Measurements from ENCODE around the gene METTL21C. TPM values are rescaled to one million over a fixed set of nuclear protein-coding genes. Genes with fewer than 3 reads are reported as not detected.

Gene METTL21C
- total RNA-seq, 1 donor from 2014 or later = not detected

- peaks cover 19% of the 10 kb centered on the region for H3K27me3 Mint-ChIP-seq (ENCODE audit: unreplicated experiment)
- no peaks in the 10 kb centered on the region for H3K9me3 Mint-ChIP-seq (ENCODE audit: unreplicated experiment)
- peaks cover 12% of the 10 kb centered on the region for H3K4me1 Mint-ChIP-seq (ENCODE audit: unreplicated experiment)
- no peak overlapping the region for H3K27ac Mint-ChIP-seq (ENCODE audit: unreplicated experiment)
- H3K4me3 Mint-ChIP-seq (ENCODE audit: unreplicated experiment) = no peak overlapping the region
- H3K36me3 Mint-ChIP-seq (ENCODE audit: unreplicated experiment) = peaks cover 5% of the 10 kb centered on the region
- no peak for TF ChIP-seq CTCF (IDR thresholded peaks at IDR 0.05)
- DNase-seq (ENCODE audit: extremely low spot score, unreplicated experiment) = no peak
These were observed 1.1 kb downstream of the METTL21C start for GRCh38 chr13:102693776-102694175.

- no peak for TF ChIP-seq CTCF (IDR thresholded peaks at IDR 0.05)
- peaks cover 13% of the 10 kb centered on the region for H3K4me1 Mint-ChIP-seq (ENCODE audit: unreplicated experiment)
- peaks cover 5% of the 10 kb centered on the region for H3K36me3 Mint-ChIP-seq (ENCODE audit: unreplicated experiment)
- H3K27me3 Mint-ChIP-seq (ENCODE audit: unreplicated experiment) = peaks cover 19% of the 10 kb centered on the region
- H3K27ac Mint-ChIP-seq (ENCODE audit: unreplicated experiment) = no peak overlapping the region
- H3K4me3 Mint-ChIP-seq (ENCODE audit: unreplicated experiment) = no peak overlapping the region
- no peak for DNase-seq (ENCODE audit: extremely low spot score, unreplicated experiment)
- H3K9me3 Mint-ChIP-seq (ENCODE audit: unreplicated experiment) = no peaks in the 10 kb centered on the region
These were observed 1.6 kb downstream of the METTL21C start for GRCh38 chr13:102693250-102693649.

- peaks cover 15% of the 10 kb centered on the region for H3K4me1 Mint-ChIP-seq (ENCODE audit: unreplicated experiment)
- no peak for DNase-seq (ENCODE audit: extremely low spot score, unreplicated experiment)
- no peak for TF ChIP-seq CTCF (IDR thresholded peaks at IDR 0.05)
- peaks cover 19% of the 10 kb centered on the region for H3K27me3 Mint-ChIP-seq (ENCODE audit: unreplicated experiment)
- no peak overlapping the region for H3K27ac Mint-ChIP-seq (ENCODE audit: unreplicated experiment)
- peaks cover 5% of the 10 kb centered on the region for H3K36me3 Mint-ChIP-seq (ENCODE audit: unreplicated experiment)
- no peaks in the 10 kb centered on the region for H3K9me3 Mint-ChIP-seq (ENCODE audit: unreplicated experiment)
- no peak overlapping the region for H3K4me3 Mint-ChIP-seq (ENCODE audit: unreplicated experiment)
These were observed 2.4 kb downstream of the METTL21C start for GRCh38 chr13:102692491-102692826.

- Mint-ChIP-seq H3K9me3 (ENCODE audit: unreplicated experiment) (no peaks in the 10 kb centered on the region), H3K4me3 (ENCODE audit: unreplicated experiment) (no peak overlapping the region), H3K4me1 (ENCODE audit: unreplicated experiment) (peaks cover 18% of the 10 kb centered on the region), H3K36me3 (ENCODE audit: unreplicated experiment) (peaks cover 5% of the 10 kb centered on the region), H3K27ac (ENCODE audit: unreplicated experiment) (no peak overlapping the region), H3K27me3 (ENCODE audit: unreplicated experiment) (peaks cover 16% of the 10 kb centered on the region)
- TF ChIP-seq CTCF (IDR thresholded peaks at IDR 0.05) = no peak
- no peak for DNase-seq (ENCODE audit: extremely low spot score, unreplicated experiment)
These were observed 4.0 kb downstream of the METTL21C start for GRCh38 chr13:102690883-102691282.

GRCh38 chr13:102688306-102688973, 6.4 kb downstream of the METTL21C start:
- Mint-ChIP-seq H3K36me3 (ENCODE audit: unreplicated experiment) (no peaks in the 10 kb centered on the region), H3K27ac (ENCODE audit: unreplicated experiment) (no peak overlapping the region), H3K4me1 (ENCODE audit: unreplicated experiment) (peaks cover 9% of the 10 kb centered on the region), H3K9me3 (ENCODE audit: unreplicated experiment) (no peaks in the 10 kb centered on the region), H3K27me3 (ENCODE audit: unreplicated experiment) (peaks cover 3% of the 10 kb centered on the region), H3K4me3 (ENCODE audit: unreplicated experiment) (no peak overlapping the region)
- TF ChIP-seq CTCF (IDR thresholded peaks at IDR 0.05) = no peak
- no peak for DNase-seq (ENCODE audit: extremely low spot score, unreplicated experiment)
